ENCODE measurements around the gene NUMBL. TPM values are rescaled to one million over a fixed set of nuclear protein-coding genes. Genes with fewer than 3 reads are reported as not detected.

The NUMBL gene
- total RNA-seq, 4 donors from 2014 or later = 35.8 to 60.6 (median 49.1) TPM

- no peak for ATAC-seq
- 32 to 50% methylated on average over 5 to 6 of the region's 7 CpGs for whole genome bisulfite sequencing, 2 donors (ENCODE audit: low coverage in 1 of 2)
- TF ChIP-seq EP300 (IDR thresholded peaks at IDR 0.05) = no peak
- no peak for TF ChIP-seq POLR2AphosphoS5 (IDR thresholded peaks at IDR 0.05)
- no peak for TF ChIP-seq POLR2A (IDR thresholded peaks at IDR 0.05)
Measured at GRCh38 chr19:40641281-40641680, 49.2 kb downstream of the NUMBL start.

DNA sequence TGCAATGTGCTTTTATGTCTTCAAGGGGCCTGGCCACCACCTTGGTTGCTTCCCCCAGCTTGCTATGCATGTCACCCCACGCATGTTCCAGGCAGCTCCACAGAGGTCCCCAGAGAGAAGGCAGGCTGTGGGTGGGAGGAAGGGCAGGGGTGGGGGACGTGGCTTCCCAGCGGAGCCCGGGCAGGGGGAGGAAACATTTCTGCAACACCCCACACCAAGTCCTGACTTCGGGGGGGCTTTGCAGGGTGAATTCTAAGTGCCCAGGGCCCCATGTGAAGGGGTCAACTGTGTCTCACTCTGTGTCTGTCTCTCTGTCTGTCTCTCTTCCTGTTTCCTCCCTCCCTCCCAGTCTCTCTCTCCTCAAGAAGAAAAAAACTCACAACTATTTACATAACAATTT is 49.7 kb downstream of the NUMBL start:
- Histone ChIP-seq H3K4me3 (no peak overlapping the region), H3K27ac (peak overlapping the region in 3 of 4 donors; percentile 66 to 83 (median 71)), H3K4me1 (peaks cover 0 to 41% (median 16%) of the 10 kb centered on the region in 3 donors), H3K36me3 (no peaks in the 10 kb centered on the region), H3K27me3 (no peaks in the 10 kb centered on the region), H3K9me3 (no peaks in the 10 kb centered on the region)
- ATAC-seq = no peak
- 4% methylated on average over 3 of the region's 5 CpGs; no CpG with 5 or more reads in 1 of the 2 donors for WGBS, 2 donors (ENCODE audit: low coverage in 1 of 2)
- no peak for TF ChIP-seq EP300 (IDR thresholded peaks at IDR 0.05)
- TF ChIP-seq CTCF (IDR thresholded peaks at IDR 0.05) = no peak
- TF ChIP-seq POLR2AphosphoS5 (IDR thresholded peaks at IDR 0.05) = no peak
- no peak for TF ChIP-seq POLR2A (IDR thresholded peaks at IDR 0.05)

More at GRCh38 chr19:40641281-40641680, 49.2 kb downstream of the NUMBL start:
- no peaks in the 10 kb centered on the region for H3K27me3 ChIP-seq
- peaks cover 0 to 44% (median 17%) of the 10 kb centered on the region in 3 donors for H3K4me1 ChIP-seq
- no peak overlapping the region for H3K4me3 ChIP-seq
- H3K27ac ChIP-seq = peak overlapping the region in 3 of 4 donors; percentile 47 to 83 (median 71)
- H3K36me3 ChIP-seq = no peaks in the 10 kb centered on the region
- H3K9me3 ChIP-seq = no peaks in the 10 kb centered on the region

- Histone ChIP-seq H3K36me3 (no peaks in the 10 kb centered on the region), H3K4me3 (no peak overlapping the region), H3K4me1 (peaks cover 0 to 32% (median 12%) of the 10 kb centered on the region in 3 donors), H3K27ac (peak overlapping the region in 2 of 4 donors; percentile 71 to 83), H3K9me3 (no peaks in the 10 kb centered on the region), H3K27me3 (no peaks in the 10 kb centered on the region)
- TF ChIP-seq POLR2AphosphoS5 (IDR thresholded peaks at IDR 0.05) (no peak), CTCF (IDR thresholded peaks at IDR 0.05) (no peak), POLR2A (IDR thresholded peaks at IDR 0.05) (no peak), EP300 (IDR thresholded peaks at IDR 0.05) (no peak)
- peak; percentile 15 for ATAC-seq
- WGBS, 2 donors (ENCODE audit: low coverage in 1 of 2) = 55 to 90% methylated on average over 2 to 6 of the region's 6 CpGs
Measured at GRCh38 chr19:40639638-40639982, 50.8 kb downstream of the NUMBL start.

GRCh38 chr19:40638327-40638726 is 52.1 kb downstream of the NUMBL start:
- ATAC-seq = no peak
- no peaks in the 10 kb centered on the region for H3K36me3 ChIP-seq
- H3K4me1 ChIP-seq = peaks cover 0 to 40% (median 19%) of the 10 kb centered on the region in 3 donors
- 83% methylated on average over 1 of the region's 1 CpG; no CpG with 5 or more reads in 1 of the 2 donors for whole genome bisulfite sequencing, 2 donors (ENCODE audit: low coverage in 1 of 2)
- no peaks in the 10 kb centered on the region for H3K27me3 ChIP-seq
- H3K4me3 ChIP-seq = no peak overlapping the region
- H3K27ac ChIP-seq = no peak overlapping the region
- no peak for TF ChIP-seq EP300 (IDR thresholded peaks at IDR 0.05)
- no peak for TF ChIP-seq POLR2A (IDR thresholded peaks at IDR 0.05)
- H3K9me3 ChIP-seq = no peaks in the 10 kb centered on the region

- H3K27me3 ChIP-seq = no peaks in the 10 kb centered on the region
- no peak for ATAC-seq
- peaks cover 0 to 22% of the 10 kb centered on the region in 2 donors for H3K36me3 ChIP-seq
- 72 to 100% methylated on average over 4 to 5 of the region's 5 CpGs for WGBS, 2 donors (ENCODE audit: low coverage in 1 of 2)
- H3K4me1 ChIP-seq = peaks cover 0 to 13% (median 7%) of the 10 kb centered on the region in 3 donors
- H3K27ac ChIP-seq = peak overlapping the region in 1 of 4 donors; percentile 74
- H3K4me3 ChIP-seq = no peak overlapping the region
- TF ChIP-seq EP300 (IDR thresholded peaks at IDR 0.05) (no peak), POLR2A (IDR thresholded peaks at IDR 0.05) (no peak), CTCF (IDR thresholded peaks at IDR 0.05) (no peak), POLR2AphosphoS5 (IDR thresholded peaks at IDR 0.05) (no peak)
- no peaks in the 10 kb centered on the region for H3K9me3 ChIP-seq
Measured at GRCh38 chr19:40633207-40633606, 57.2 kb downstream of the NUMBL start.

GRCh38 chr19:40632311-40633036 is 58.0 kb downstream of the NUMBL start:
- WGBS, 2 donors (ENCODE audit: low coverage in 1 of 2) = 90 to 93% methylated on average over 2 to 3 of the region's 3 CpGs
- no peak overlapping the region for H3K4me3 ChIP-seq
- H3K9me3 ChIP-seq = no peaks in the 10 kb centered on the region
- no peak for TF ChIP-seq CTCF (IDR thresholded peaks at IDR 0.05)
- no peak for TF ChIP-seq POLR2A (IDR thresholded peaks at IDR 0.05)
- no peak for TF ChIP-seq POLR2AphosphoS5 (IDR thresholded peaks at IDR 0.05)
- TF ChIP-seq EP300 (IDR thresholded peaks at IDR 0.05) = no peak
- H3K27ac ChIP-seq = peak overlapping the region in 1 of 4 donors; percentile 74
- no peak for ATAC-seq
- peaks cover 0 to 29% of the 10 kb centered on the region in 2 donors for H3K36me3 ChIP-seq
- no peaks in the 10 kb centered on the region for H3K27me3 ChIP-seq
- peaks cover 0 to 13% (median 7%) of the 10 kb centered on the region in 3 donors for H3K4me1 ChIP-seq

Data from gastroesophageal sphincter (tissue), 4 donors.